ENCODE results near the gene CCDC9B.

GRCh38 chr15:40327457-40327856 lies 13.3 kb downstream of the CCDC9B start:
- TF ChIP-seq, protein P1, sequence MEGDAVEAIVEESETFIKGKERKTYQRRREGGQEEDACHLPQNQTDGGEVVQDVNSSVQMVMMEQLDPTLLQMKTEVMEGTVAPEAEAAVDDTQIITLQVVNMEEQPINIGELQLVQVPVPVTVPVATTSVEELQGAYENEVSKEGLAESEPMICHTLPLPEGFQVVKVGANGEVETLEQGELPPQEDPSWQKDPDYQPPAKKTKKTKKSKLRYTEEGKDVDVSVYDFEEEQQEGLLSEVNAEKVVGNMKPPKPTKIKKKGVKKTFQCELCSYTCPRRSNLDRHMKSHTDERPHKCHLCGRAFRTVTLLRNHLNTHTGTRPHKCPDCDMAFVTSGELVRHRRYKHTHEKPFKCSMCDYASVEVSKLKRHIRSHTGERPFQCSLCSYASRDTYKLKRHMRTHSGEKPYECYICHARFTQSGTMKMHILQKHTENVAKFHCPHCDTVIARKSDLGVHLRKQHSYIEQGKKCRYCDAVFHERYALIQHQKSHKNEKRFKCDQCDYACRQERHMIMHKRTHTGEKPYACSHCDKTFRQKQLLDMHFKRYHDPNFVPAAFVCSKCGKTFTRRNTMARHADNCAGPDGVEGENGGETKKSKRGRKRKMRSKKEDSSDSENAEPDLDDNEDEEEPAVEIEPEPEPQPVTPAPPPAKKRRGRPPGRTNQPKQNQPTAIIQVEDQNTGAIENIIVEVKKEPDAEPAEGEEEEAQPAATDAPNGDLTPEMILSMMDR (IDR thresholded peaks at IDR 0.05) = no peak
- no peak for TF ChIP-seq POLR2A (IDR thresholded peaks at IDR 0.05)

Data from esophagus squamous epithelium (tissue), 4 donors.